Ishikawa (cell line): ENCODE results near the gene SCFD2.

ENCODE experiments used
- CEBPB ChIP-seq: IDR thresholded peaks from 2 replicates; pipeline ENCODE4 v1.6.1; 2012
- CREB1 ChIP-seq: IDR thresholded peaks from 2 replicates; pipeline ENCODE4 v1.6.1; 2012; ENCODE audit warnings: low read depth
- EGR1 ChIP-seq: IDR thresholded peaks from 2 replicates; pipeline ENCODE4 v1.6.1; 2012
- FOXM1 ChIP-seq: IDR thresholded peaks from 2 replicates; pipeline ENCODE4 v1.6.1; 2012; ENCODE audit warnings: low read depth, borderline replicate concordance
- NFIC ChIP-seq: IDR thresholded peaks from 2 replicates; pipeline ENCODE4 v1.6.1; 2012
- RAD21 ChIP-seq: IDR thresholded peaks from 2 replicates; pipeline ENCODE4 v1.6.1; 2012; ENCODE audit warnings: low read depth
- TAF1 ChIP-seq: IDR thresholded peaks from 2 replicates; pipeline ENCODE4 v1.6.1; 2012; ENCODE audit warnings: low read depth, mild to moderate bottlenecking
- YY1 ChIP-seq: IDR thresholded peaks from 2 replicates; pipeline ENCODE4 v1.6.1; 2012; ENCODE audit warnings: low read depth

DNA sequence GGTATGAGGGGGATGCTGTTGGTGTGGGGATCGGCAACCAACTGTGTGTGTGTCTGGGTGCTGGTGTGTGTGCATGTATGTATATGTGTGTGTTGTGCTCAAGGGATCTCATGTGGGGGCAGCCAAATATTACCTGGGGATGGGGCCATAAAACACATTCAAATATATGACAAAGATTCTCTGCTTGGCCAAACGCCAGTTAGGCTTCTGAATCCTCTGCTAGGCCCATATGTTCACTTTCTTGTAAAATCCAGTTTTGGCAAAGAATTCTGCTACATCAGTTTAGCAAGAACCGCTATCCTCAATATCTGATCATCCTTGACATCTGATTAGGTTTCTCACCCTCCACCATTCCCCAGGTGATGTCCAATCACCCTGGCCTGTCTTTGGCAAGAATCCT is 397.2 kb downstream of the SCFD2 start:
- TF ChIP-seq CREB1 (no peak), EGR1 (no peak), CEBPB (no peak), RAD21 (no peak), FOXM1 (no peak), NFIC (no peak), TAF1 (no peak), YY1 (no peak)
